ENCODE measurements around the gene SENP3. TPM values are rescaled to one million over a fixed set of nuclear protein-coding genes. Genes with fewer than 3 reads are reported as not detected.

SENP3 gene
- total and polyA plus RNA-seq, 2 of the 13 experiments (the other 11 are each of a cell fraction or from before 2014, with no cell fraction given): 55.8 to 75.4 TPM

DNA sequence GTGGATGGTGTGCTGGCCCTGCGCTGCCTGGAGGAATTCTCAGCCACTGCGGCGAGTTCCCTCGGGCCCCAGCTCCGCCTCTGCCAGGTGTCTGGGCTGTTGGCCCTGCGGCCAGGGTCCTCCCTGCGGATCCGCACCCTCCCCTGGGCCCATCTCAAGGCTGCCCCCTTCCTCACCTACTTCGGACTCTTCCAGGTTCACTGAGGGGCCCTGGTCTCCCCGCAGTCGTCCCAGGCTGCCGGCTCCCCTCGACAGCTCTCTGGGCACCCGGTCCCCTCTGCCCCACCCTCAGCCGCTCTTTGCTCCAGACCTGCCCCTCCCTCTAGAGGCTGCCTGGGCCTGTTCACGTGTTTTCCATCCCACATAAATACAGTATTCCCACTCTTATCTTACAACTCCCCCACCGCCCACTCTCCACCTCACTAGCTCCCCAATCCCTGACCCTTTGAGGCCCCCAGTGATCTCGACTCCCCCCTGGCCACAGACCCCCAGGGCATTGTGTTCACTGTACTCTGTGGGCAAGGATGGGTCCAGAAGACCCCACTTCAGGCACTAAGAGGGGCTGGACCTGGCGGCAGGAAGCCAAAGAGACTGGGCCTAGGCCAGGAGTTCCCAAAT, 4.5 kb upstream of the SENP3 start (continued):
- no peak for TF ChIP-seq ZNF326 (CRISPR knock-in tag; IDR thresholded peaks at IDR 0.05; ENCODE audit: borderline replicate concordance)
- no peak for TF ChIP-seq EP300 (IDR thresholded peaks at IDR 0.05; ENCODE audit: low read depth in 2 of 2, low read length in 2 of 2)
- TF ChIP-seq EP300 (CRISPR knock-in tag; IDR thresholded peaks at IDR 0.05; ENCODE audit: borderline replicate concordance): no peak
- no peak for TF ChIP-seq AKAP8 (CRISPR knock-in tag; IDR thresholded peaks at IDR 0.05)
- no peak for TF ChIP-seq ETV5 (CRISPR knock-in tag; IDR thresholded peaks at IDR 0.05; ENCODE audit: borderline replicate concordance)
- no peak for TF ChIP-seq TCF12 (IDR thresholded peaks at IDR 0.05)
- no peak for TF ChIP-seq TCF12 (CRISPR knock-in tag; IDR thresholded peaks at IDR 0.05)
- TF ChIP-seq ZNF780A (CRISPR knock-in tag; IDR thresholded peaks at IDR 0.05): no peak
- no peak for TF ChIP-seq PAX8 (CRISPR knock-in tag; IDR thresholded peaks at IDR 0.05; ENCODE audit: borderline replicate concordance)
- no peak for TF ChIP-seq XBP1 (CRISPR knock-in tag; IDR thresholded peaks at IDR 0.05)
- no peak; the same call in 1 of the 2 replicates for TF ChIP-seq PHF8 (CRISPR knock-in tag; IDR thresholded peaks at IDR 0.05)
- TF ChIP-seq CC2D1A (CRISPR knock-in tag; IDR thresholded peaks at IDR 0.05): no peak
- no peak for TF ChIP-seq FOXA1 (IDR thresholded peaks at IDR 0.05)
- no peak for TF ChIP-seq FOXA1 (CRISPR knock-in tag; IDR thresholded peaks at IDR 0.05)
- no peak for TF ChIP-seq MIXL1 (CRISPR knock-in tag; IDR thresholded peaks at IDR 0.05)
- no peak for TF ChIP-seq ZNF432 (CRISPR knock-in tag; IDR thresholded peaks at IDR 0.05; ENCODE audit: borderline replicate concordance)
- TF ChIP-seq, protein P1, sequence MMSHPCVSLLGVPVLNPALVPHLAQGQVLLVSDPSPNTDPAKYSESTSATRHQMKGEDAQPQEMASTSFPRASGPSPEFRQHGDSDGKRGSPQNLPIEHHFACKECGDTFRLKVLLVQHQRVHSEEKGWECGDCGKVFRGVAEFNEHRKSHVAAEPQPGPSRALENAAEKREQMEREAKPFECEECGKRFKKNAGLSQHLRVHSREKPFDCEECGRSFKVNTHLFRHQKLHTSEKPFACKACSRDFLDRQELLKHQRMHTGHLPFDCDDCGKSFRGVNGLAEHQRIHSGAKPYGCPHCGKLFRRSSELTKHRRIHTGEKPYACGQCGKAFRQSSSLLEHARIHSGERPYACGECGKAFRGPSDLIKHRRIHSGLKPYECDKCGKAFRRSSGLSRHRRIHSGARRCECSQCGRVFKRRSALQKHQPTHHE (CRISPR knock-in tag; IDR thresholded peaks at IDR 0.05; ENCODE audit: borderline replicate concordance): no peak
- no peak for TF ChIP-seq TBL1XR1 (IDR thresholded peaks at IDR 0.05; ENCODE audit: borderline replicate concordance, low read length, partially characterized antibody)
- no peak for TF ChIP-seq MEF2D (CRISPR knock-in tag; IDR thresholded peaks at IDR 0.05)
- TF ChIP-seq ZBTB1 (CRISPR knock-in tag; IDR thresholded peaks at IDR 0.05; ENCODE audit: borderline replicate concordance): no peak
- TF ChIP-seq, protein P2, sequence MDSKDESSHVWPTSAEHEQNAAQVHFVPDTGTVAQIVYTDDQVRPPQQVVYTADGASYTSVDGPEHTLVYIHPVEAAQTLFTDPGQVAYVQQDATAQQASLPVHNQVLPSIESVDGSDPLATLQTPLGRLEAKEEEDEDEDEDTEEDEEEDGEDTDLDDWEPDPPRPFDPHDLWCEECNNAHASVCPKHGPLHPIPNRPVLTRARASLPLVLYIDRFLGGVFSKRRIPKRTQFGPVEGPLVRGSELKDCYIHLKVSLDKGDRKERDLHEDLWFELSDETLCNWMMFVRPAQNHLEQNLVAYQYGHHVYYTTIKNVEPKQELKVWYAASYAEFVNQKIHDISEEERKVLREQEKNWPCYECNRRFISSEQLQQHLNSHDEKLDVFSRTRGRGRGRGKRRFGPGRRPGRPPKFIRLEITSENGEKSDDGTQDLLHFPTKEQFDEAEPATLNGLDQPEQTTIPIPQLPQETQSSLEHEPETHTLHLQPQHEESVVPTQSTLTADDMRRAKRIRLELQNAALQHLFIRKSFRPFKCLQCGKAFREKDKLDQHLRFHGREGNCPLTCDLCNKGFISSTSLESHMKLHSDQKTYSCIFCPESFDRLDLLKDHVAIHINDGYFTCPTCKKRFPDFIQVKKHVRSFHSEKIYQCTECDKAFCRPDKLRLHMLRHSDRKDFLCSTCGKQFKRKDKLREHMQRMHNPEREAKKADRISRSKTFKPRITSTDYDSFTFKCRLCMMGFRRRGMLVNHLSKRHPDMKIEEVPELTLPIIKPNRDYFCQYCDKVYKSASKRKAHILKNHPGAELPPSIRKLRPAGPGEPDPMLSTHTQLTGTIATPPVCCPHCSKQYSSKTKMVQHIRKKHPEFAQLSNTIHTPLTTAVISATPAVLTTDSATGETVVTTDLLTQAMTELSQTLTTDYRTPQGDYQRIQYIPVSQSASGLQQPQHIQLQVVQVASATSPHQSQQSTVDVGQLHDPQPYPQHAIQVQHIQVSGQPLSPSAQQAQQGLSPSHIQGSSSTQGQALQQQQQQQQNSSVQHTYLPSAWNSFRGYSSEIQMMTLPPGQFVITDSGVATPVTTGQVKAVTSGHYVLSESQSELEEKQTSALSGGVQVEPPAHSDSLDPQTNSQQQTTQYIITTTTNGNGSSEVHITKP (CRISPR knock-in tag; IDR thresholded peaks at IDR 0.05; ENCODE audit: low read depth): no peak
- no peak for TF ChIP-seq ZNF672 (CRISPR knock-in tag; IDR thresholded peaks at IDR 0.05)
- TF ChIP-seq MLLT10 (CRISPR knock-in tag; IDR thresholded peaks at IDR 0.05): no peak
- no peak for TF ChIP-seq CREB1 (IDR thresholded peaks at IDR 0.05)
- no peak for TF ChIP-seq CREB1 (CRISPR knock-in tag; IDR thresholded peaks at IDR 0.05)
- peak; percentile 60; the same call in 1 of the 2 replicates for TF ChIP-seq ZNF574 (CRISPR knock-in tag; IDR thresholded peaks at IDR 0.05)
